Mammary epithelial cell (primary cell): Measurements from ENCODE around the gene TP53RK.

ENCODE experiments used
- EZH2 ChIP-seq: IDR thresholded peaks from 2 replicates; pipeline ENCODE4 v1.6.1; 2012; ENCODE audit warnings: low read length, inconsistent platforms, borderline replicate concordance
- TF ChIP-seq, protein P1 (sequence below), 2 donors: IDR thresholded peaks in 1 of 2; conservative IDR thresholded peaks in 1 of 2; 2 replicates each; pipeline ENCODE4 v1.5.1; 2011 to 2012; ENCODE audit warnings: inconsistent platforms in 2 of 2, low read length in 2 of 2, mild to moderate bottlenecking in 2 of 2, control low read depth in 1 of 2, low read depth in 1 of 2; ENCODE audit not compliant: insufficient read depth in 1 of 2; ENCODE audit errors: extremely low read depth in 1 of 2

DNA sequence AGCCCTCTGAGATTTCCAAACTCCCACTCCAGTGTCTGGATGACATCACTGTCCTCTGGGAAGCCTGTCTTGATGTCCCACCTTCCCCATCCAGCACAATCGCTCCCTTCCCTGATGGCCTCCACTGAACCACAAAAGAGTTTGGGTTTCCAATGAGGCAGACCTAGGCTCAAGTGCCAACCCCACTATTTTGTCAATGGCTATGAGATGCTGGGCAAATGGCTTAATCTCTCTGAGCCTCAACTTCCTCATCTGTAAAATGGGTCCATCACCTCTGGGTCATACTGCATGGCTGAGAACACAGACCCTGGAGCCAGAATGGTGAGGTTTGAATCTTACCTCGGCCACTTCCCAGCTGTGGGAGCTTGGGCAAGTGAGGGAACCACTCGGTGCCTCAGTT, 49.7 kb downstream of the TP53RK start:
- TF ChIP-seq, protein P1, sequence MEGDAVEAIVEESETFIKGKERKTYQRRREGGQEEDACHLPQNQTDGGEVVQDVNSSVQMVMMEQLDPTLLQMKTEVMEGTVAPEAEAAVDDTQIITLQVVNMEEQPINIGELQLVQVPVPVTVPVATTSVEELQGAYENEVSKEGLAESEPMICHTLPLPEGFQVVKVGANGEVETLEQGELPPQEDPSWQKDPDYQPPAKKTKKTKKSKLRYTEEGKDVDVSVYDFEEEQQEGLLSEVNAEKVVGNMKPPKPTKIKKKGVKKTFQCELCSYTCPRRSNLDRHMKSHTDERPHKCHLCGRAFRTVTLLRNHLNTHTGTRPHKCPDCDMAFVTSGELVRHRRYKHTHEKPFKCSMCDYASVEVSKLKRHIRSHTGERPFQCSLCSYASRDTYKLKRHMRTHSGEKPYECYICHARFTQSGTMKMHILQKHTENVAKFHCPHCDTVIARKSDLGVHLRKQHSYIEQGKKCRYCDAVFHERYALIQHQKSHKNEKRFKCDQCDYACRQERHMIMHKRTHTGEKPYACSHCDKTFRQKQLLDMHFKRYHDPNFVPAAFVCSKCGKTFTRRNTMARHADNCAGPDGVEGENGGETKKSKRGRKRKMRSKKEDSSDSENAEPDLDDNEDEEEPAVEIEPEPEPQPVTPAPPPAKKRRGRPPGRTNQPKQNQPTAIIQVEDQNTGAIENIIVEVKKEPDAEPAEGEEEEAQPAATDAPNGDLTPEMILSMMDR (conservative IDR thresholded peaks at IDR 0.05 in 1 of 2, IDR thresholded peaks at IDR 0.05 in 1 of 2; ENCODE audit: extremely low read depth in 1 of 2, insufficient read depth in 1 of 2, low read depth in 1 of 2, low read length in 2 of 2): no peak
- no peak for TF ChIP-seq EZH2
